K562 (cell line): ENCODE data around the gene STK11. TPM values are rescaled to one million over a fixed set of nuclear protein-coding genes. Genes with fewer than 3 reads are reported as not detected.

Source experiments
- CTBP1 ChIP-seq: fragments of 450-650 bp; IDR thresholded peaks from 2 replicates; pipeline ENCODE4 v1.6.1; 2016; ENCODE audit warnings: borderline replicate concordance
- CXXC5 ChIP-seq: fragments of 250-450 bp; sonication (Bioruptor Pico); IDR thresholded peaks from 2 replicates; pipeline ENCODE4 v1.8.0; 2022; ENCODE audit warnings: inconsistent platforms, mild to moderate bottlenecking, moderate library complexity
- DMBX1 ChIP-seq: fragments of 250-450 bp; sonication (Bioruptor Pico); IDR thresholded peaks from 2 replicates; pipeline ENCODE4 v1.8.0; 2022; ENCODE audit warnings: inconsistent platforms, mild to moderate bottlenecking, moderate library complexity, borderline replicate concordance
- EHMT2 ChIP-seq: fragments of 450-650 bp; IDR thresholded peaks from 2 replicates; pipeline ENCODE4 v1.6.1; 2018; ENCODE audit warnings: antibody characterized with exemption
- GTF2A2 ChIP-seq: IDR thresholded peaks from 2 replicates; pipeline ENCODE4 v1.6.1; 2016; ENCODE audit warnings: mild to moderate bottlenecking, missing genetic modification characterization, missing compliant biosample characterization
- HNRNPUL1 ChIP-seq: fragments of 200-400 bp; formaldehyde crosslinking; IDR thresholded peaks from 2 replicates; pipeline ENCODE4 v1.6.1; 2017; ENCODE audit warnings: low read length
- NCOA4 ChIP-seq: fragments of 450-650 bp; IDR thresholded peaks from 2 replicates; pipeline ENCODE4 v1.6.1; 2018; ENCODE audit warnings: mild to moderate bottlenecking; ENCODE audit not compliant: partially characterized antibody
- RFX1 ChIP-seq: fragments of 450-650 bp; IDR thresholded peaks from 2 replicates; pipeline ENCODE4 v1.6.1; 2016; ENCODE audit warnings: mild to moderate bottlenecking, moderate library complexity
- RNF2 ChIP-seq: sonication (generic); IDR thresholded peaks from 2 replicates; pipeline ENCODE4 v1.6.1; 2016
- SMARCA4 ChIP-seq: fragments of 450-650 bp; IDR thresholded peaks from 2 replicates; pipeline ENCODE4 v1.6.1; 2016
- TAF9B ChIP-seq: fragments of 450-650 bp; IDR thresholded peaks from 2 replicates; pipeline ENCODE4 v1.6.1; 2018; ENCODE audit warnings: mild to moderate bottlenecking; ENCODE audit not compliant: partially characterized antibody
- ZNF232 ChIP-seq: sonication (generic); formaldehyde crosslinking; IDR thresholded peaks from 2 replicates; pipeline ENCODE4 v1.8.0; 2022; ENCODE audit warnings: mild to moderate bottlenecking, missing genetic modification reagents
- polyA plus RNA-seq, 8 experiments: library from polyadenylated mRNA; depleted of rRNA in 4 of 8; stranded (reverse) in 5 of 8; unstranded in 3 of 8; fragments of >200 nt; fragmentation: Nextera tagmentation in 2 of 8; fragmentation: Illumina TruSeq in 1 of 8; extraction: Ambion mirVana in 2 of 8; extraction: Trizol in 1 of 8; gene quantifications; 2 replicates each; pipeline versions ENCODE4 v1.2.1 to v1.2.3, GENCODE V29; 2011 to 2014; ENCODE audit warnings: inconsistent platforms in 1 of 8, missing spikeins in 1 of 8
- total RNA-seq, 7 experiments: library from RNA; depleted of rRNA in 6 of 7; stranded (reverse); fragments of >200 nt in 6 of 7; fragmentation: Illumina TruSeq in 2 of 7; extraction: Trizol in 2 of 7; gene quantifications; 2 replicates each; pipeline versions ENCODE4 v1.2.1 to v1.2.3, GENCODE V29; 2011 to 2021; ENCODE audit warnings: low replicate concordance in 1 of 7
- TF ChIP-seq, protein P1 (sequence below), 2 experiments: IDR thresholded peaks; 2 replicates each; pipeline ENCODE4 v1.6.1; 2011; ENCODE audit warnings: borderline replicate concordance in 1 of 2, control low read depth in 1 of 2, low read depth in 1 of 2, low read length in 1 of 2, mild to moderate bottlenecking in 1 of 2, mixed read lengths in 1 of 2, moderate library complexity in 1 of 2; ENCODE audit not compliant: insufficient read depth in 1 of 2, insufficient read length in 1 of 2, poor library complexity in 1 of 2, severe bottlenecking in 1 of 2; ENCODE audit errors: extremely low read depth in 1 of 2
- TF ChIP-seq, protein P2 (sequence below): sonication (generic); formaldehyde crosslinking; IDR thresholded peaks from 2 replicates; pipeline ENCODE4 v1.8.1; 2023; ENCODE audit warnings: missing genetic modification reagents, mild to moderate bottlenecking, borderline replicate concordance
- TF ChIP-seq, protein P3 (sequence below): sonication (generic); formaldehyde crosslinking; IDR thresholded peaks from 2 replicates; pipeline ENCODE4 v1.8.0; 2022; ENCODE audit warnings: mild to moderate bottlenecking, missing genetic modification reagents, borderline replicate concordance
- TF ChIP-seq, protein P4 (sequence below): sonication (generic); formaldehyde crosslinking; IDR thresholded peaks from 2 replicates; pipeline ENCODE4 v1.8.0; 2022; ENCODE audit warnings: mild to moderate bottlenecking, missing genetic modification reagents
- TF ChIP-seq, protein P5 (sequence below): fragments of 450-650 bp; IDR thresholded peaks from 2 replicates; pipeline ENCODE4 v1.6.1; 2016; ENCODE audit warnings: borderline replicate concordance

STK11 gene
- total and polyA plus RNA-seq, 9 of the 15 experiments (the other 6 are each of a cell fraction or from before 2014, with no cell fraction given), result 0.15 to 96.5 (median 31.7) TPM

- TF ChIP-seq, protein P1, sequence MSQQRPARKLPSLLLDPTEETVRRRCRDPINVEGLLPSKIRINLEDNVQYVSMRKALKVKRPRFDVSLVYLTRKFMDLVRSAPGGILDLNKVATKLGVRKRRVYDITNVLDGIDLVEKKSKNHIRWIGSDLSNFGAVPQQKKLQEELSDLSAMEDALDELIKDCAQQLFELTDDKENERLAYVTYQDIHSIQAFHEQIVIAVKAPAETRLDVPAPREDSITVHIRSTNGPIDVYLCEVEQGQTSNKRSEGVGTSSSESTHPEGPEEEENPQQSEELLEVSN (IDR thresholded peaks at IDR 0.05; ENCODE audit: borderline replicate concordance in 1 of 2, extremely low read depth in 1 of 2, insufficient read depth in 1 of 2, insufficient read length in 1 of 2, low read depth in 1 of 2, low read length in 1 of 2, poor library complexity in 1 of 2, severe bottlenecking in 1 of 2), result peak; percentile 84 to 99
- TF ChIP-seq, protein P2, sequence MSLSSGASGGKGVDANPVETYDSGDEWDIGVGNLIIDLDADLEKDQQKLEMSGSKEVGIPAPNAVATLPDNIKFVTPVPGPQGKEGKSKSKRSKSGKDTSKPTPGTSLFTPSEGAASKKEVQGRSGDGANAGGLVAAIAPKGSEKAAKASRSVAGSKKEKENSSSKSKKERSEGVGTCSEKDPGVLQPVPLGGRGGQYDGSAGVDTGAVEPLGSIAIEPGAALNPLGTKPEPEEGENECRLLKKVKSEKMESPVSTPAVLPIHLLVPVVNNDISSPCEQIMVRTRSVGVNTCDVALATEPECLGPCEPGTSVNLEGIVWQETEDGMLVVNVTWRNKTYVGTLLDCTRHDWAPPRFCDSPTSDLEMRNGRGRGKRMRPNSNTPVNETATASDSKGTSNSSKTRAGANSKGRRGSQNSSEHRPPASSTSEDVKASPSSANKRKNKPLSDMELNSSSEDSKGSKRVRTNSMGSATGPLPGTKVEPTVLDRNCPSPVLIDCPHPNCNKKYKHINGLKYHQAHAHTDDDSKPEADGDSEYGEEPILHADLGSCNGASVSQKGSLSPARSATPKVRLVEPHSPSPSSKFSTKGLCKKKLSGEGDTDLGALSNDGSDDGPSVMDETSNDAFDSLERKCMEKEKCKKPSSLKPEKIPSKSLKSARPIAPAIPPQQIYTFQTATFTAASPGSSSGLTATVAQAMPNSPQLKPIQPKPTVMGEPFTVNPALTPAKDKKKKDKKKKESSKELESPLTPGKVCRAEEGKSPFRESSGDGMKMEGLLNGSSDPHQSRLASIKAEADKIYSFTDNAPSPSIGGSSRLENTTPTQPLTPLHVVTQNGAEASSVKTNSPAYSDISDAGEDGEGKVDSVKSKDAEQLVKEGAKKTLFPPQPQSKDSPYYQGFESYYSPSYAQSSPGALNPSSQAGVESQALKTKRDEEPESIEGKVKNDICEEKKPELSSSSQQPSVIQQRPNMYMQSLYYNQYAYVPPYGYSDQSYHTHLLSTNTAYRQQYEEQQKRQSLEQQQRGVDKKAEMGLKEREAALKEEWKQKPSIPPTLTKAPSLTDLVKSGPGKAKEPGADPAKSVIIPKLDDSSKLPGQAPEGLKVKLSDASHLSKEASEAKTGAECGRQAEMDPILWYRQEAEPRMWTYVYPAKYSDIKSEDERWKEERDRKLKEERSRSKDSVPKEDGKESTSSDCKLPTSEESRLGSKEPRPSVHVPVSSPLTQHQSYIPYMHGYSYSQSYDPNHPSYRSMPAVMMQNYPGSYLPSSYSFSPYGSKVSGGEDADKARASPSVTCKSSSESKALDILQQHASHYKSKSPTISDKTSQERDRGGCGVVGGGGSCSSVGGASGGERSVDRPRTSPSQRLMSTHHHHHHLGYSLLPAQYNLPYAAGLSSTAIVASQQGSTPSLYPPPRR, result no peak
- TF ChIP-seq ZNF232 (CRISPR knock-in tag) (no peak), CTBP1 (peak; percentile 6; the same call in 1 of the 2 replicates), EHMT2 (no peak), HNRNPUL1 (no peak), NCOA4 (no peak), CXXC5 (CRISPR knock-in tag) (peak; percentile 70; the same call in 1 of the 2 replicates), RFX1 (no peak), GTF2A2 (0 out of 2 replicates have a peak, but pooled peaks have one; percentile 39), TAF9B (no peak), RNF2 (no peak), DMBX1 (CRISPR knock-in tag) (no peak), SMARCA4 (no peak)
- TF ChIP-seq, protein P3, sequence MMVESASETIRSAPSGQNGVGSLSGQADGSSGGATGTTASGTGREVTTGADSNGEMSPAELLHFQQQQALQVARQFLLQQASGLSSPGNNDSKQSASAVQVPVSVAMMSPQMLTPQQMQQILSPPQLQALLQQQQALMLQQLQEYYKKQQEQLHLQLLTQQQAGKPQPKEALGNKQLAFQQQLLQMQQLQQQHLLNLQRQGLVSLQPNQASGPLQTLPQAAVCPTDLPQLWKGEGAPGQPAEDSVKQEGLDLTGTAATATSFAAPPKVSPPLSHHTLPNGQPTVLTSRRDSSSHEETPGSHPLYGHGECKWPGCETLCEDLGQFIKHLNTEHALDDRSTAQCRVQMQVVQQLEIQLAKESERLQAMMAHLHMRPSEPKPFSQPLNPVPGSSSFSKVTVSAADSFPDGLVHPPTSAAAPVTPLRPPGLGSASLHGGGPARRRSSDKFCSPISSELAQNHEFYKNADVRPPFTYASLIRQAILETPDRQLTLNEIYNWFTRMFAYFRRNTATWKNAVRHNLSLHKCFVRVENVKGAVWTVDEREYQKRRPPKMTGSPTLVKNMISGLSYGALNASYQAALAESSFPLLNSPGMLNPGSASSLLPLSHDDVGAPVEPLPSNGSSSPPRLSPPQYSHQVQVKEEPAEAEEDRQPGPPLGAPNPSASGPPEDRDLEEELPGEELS (CRISPR knock-in tag), result peak; percentile 32; the same call in 1 of the 2 replicates
- TF ChIP-seq, protein P4, sequence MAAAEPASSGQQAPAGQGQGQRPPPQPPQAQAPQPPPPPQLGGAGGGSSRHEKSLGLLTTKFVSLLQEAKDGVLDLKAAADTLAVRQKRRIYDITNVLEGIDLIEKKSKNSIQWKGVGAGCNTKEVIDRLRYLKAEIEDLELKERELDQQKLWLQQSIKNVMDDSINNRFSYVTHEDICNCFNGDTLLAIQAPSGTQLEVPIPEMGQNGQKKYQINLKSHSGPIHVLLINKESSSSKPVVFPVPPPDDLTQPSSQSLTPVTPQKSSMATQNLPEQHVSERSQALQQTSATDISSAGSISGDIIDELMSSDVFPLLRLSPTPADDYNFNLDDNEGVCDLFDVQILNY (CRISPR knock-in tag), result no peak
- TF ChIP-seq, protein P5, sequence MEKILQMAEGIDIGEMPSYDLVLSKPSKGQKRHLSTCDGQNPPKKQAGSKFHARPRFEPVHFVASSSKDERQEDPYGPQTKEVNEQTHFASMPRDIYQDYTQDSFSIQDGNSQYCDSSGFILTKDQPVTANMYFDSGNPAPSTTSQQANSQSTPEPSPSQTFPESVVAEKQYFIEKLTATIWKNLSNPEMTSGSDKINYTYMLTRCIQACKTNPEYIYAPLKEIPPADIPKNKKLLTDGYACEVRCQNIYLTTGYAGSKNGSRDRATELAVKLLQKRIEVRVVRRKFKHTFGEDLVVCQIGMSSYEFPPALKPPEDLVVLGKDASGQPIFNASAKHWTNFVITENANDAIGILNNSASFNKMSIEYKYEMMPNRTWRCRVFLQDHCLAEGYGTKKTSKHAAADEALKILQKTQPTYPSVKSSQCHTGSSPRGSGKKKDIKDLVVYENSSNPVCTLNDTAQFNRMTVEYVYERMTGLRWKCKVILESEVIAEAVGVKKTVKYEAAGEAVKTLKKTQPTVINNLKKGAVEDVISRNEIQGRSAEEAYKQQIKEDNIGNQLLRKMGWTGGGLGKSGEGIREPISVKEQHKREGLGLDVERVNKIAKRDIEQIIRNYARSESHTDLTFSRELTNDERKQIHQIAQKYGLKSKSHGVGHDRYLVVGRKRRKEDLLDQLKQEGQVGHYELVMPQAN, result no peak
Observed at GRCh38 chr19:1249298-1249989, 43.9 kb downstream of the STK11 start (continued).
